A549 (cell line): ENCODE data around the gene LTV1. TPM values are rescaled to one million over a fixed set of nuclear protein-coding genes. Genes with fewer than 3 reads are reported as not detected.

Experiments used
- ATAC-seq, 2 experiments: fragments of 200-7000 bp in 1 of 2; fragments of >200 bp in 1 of 2; cut with Nextera tagmentation in 1 of 2; cut with Tn5 transposase in 1 of 2; 3 replicates each; pipeline versions ENCODE4 v1.8.0 to v1.9.1; 2018 to 2020; ENCODE audit warnings: mild to moderate bottlenecking in 1 of 2, moderate library complexity in 1 of 2
- CTCF ChIA-PET: fragments of 300-600 bp; sonication (Branson Sonifier 250); formaldehyde crosslinking; extraction: SDS; loops from one replicate; lab custom pipeline; 2021; ENCODE audit warnings: antibody characterized with exemption, inconsistent platforms; lab: Yijun Ruan, JAX
- POLR2A ChIA-PET: fragments of 350-600 bp; formaldehyde crosslinking; extraction: SDS; loops from one replicate; lab custom pipeline; 2021; ENCODE audit warnings: antibody characterized with exemption, inconsistent platforms; lab: Yijun Ruan, JAX
- DNase-seq, 2 experiments: peaks; one replicate each; pipeline versions ENCODE4 v3.0.0 to v3.0.0-alpha.2; 2011 to 2016; ENCODE audit warnings: low read depth in 1 of 2, low spot score in 1 of 2
- FAIRE-seq: peaks from 2 replicates; lab custom pipeline; 2011; peaks lifted over from hg19 to GRCh38; lab: Jason Lieb, UNC
- H3K27ac ChIP-seq, 2 experiments: fragments of >200 bp; sonication (Bioruptor Twin); formaldehyde crosslinking; 3 replicates each; pipeline ENCODE4 v1.5.1; 2016 to 2017
- H3K4me1 ChIP-seq: fragments of >200 bp; sonication (Bioruptor Twin); formaldehyde crosslinking; 3 replicates; pipeline ENCODE4 v1.6.1; 2016
- H3K4me2 ChIP-seq: fragments of >200 bp; sonication (Bioruptor Twin); formaldehyde crosslinking; 3 replicates; pipeline ENCODE4 v1.6.1; 2016
- H3K4me3 ChIP-seq: fragments of >200 bp; sonication (Bioruptor Twin); formaldehyde crosslinking; 3 replicates; pipeline ENCODE4 v1.5.1; 2016
- H3K9me3 ChIP-seq: fragments of >200 bp; sonication (Bioruptor Twin); formaldehyde crosslinking; 3 replicates; pipeline ENCODE4 v1.6.1; 2016
- CEBPB ChIP-seq, 2 experiments: fragments of >200 bp in 1 of 2; sonication (Bioruptor Twin) in 1 of 2; formaldehyde crosslinking in 1 of 2; IDR thresholded peaks; 2 replicates each; pipeline ENCODE4 v1.6.1; 2012 to 2016
- CHD2 ChIP-seq: fragments of 150-350 bp; IDR thresholded peaks from 2 replicates; pipeline ENCODE4 v1.6.1; 2014; ENCODE audit warnings: low read length; ENCODE audit not compliant: partially characterized antibody
- CTCF ChIP-seq: fragments of >200 bp; sonication (Bioruptor Twin); formaldehyde crosslinking; IDR thresholded peaks from 3 replicates; pipeline ENCODE4 v1.5.1; 2016
- EHF ChIP-seq: fragments of 250-450 bp; sonication (Bioruptor Pico); IDR thresholded peaks from 2 replicates; pipeline ENCODE4 v1.5.0; 2020; ENCODE audit warnings: mild to moderate bottlenecking
- ESRRA ChIP-seq: fragments of 150-350 bp; IDR thresholded peaks from 2 replicates; pipeline ENCODE4 v1.6.1; 2014; ENCODE audit warnings: mild to moderate bottlenecking, low read length, borderline replicate concordance
- FOSL2 ChIP-seq, 2 experiments: fragments of 450-650 bp in 1 of 2; fragments of >200 bp in 1 of 2; sonication (Bioruptor Twin) in 1 of 2; formaldehyde crosslinking; IDR thresholded peaks; 2 replicates each; pipeline versions ENCODE4 v1.5.0 to v1.6.1; 2016 to 2020; ENCODE audit warnings: mild to moderate bottlenecking in 1 of 2, moderate library complexity in 1 of 2
- HEYL ChIP-seq: fragments of 250-450 bp; sonication (Bioruptor Pico); IDR thresholded peaks from 2 replicates; pipeline ENCODE4 v1.8.0; 2021; ENCODE audit warnings: mild to moderate bottlenecking, moderate library complexity
- HOXB13 ChIP-seq: fragments of 250-450 bp; sonication (Bioruptor Pico); IDR thresholded peaks from 2 replicates; pipeline ENCODE4 v1.5.0; 2020; ENCODE audit warnings: low read depth, mild to moderate bottlenecking, moderate library complexity
- KDM5A ChIP-seq: fragments of 200-600 bp; sonication (generic); IDR thresholded peaks from 2 replicates; pipeline ENCODE4 v1.6.1; 2016; ENCODE audit warnings: antibody characterized with exemption, mild to moderate bottlenecking
- MAX ChIP-seq: IDR thresholded peaks from 2 replicates; pipeline ENCODE4 v1.6.1; 2012
- NFE2L2 ChIP-seq: fragments of 150-350 bp; conservative IDR thresholded peaks from 2 replicates; pipeline ENCODE4 v1.6.1; 2014; ENCODE audit warnings: low read length
- NR3C1 ChIP-seq: fragments of >200 bp; sonication (Bioruptor Twin); formaldehyde crosslinking; IDR thresholded peaks from 3 replicates; pipeline ENCODE4 v1.6.1; 2017
- PHF8 ChIP-seq: fragments of 200-600 bp; sonication (generic); IDR thresholded peaks from 2 replicates; pipeline ENCODE4 v1.6.1; 2016; ENCODE audit warnings: low read depth, mild to moderate bottlenecking, antibody characterized with exemption, moderate library complexity, borderline replicate concordance
- RAD21 ChIP-seq, 2 experiments: fragments of >200 bp in 1 of 2; sonication (Bioruptor Twin) in 1 of 2; formaldehyde crosslinking in 1 of 2; IDR thresholded peaks in 1 of 2; conservative IDR thresholded peaks in 1 of 2; 2 replicates in 1 of 2; 3 replicates in 1 of 2; pipeline ENCODE4 v1.6.1; 2012 to 2018; ENCODE audit warnings: inconsistent platforms in 1 of 2
- RCOR1 ChIP-seq: fragments of 150-350 bp; IDR thresholded peaks from 2 replicates; pipeline ENCODE4 v1.6.1; 2014; ENCODE audit warnings: antibody characterized with exemption, low read length, low read depth
- RNF2 ChIP-seq: fragments of 200-600 bp; sonication (generic); IDR thresholded peaks from 2 replicates; pipeline ENCODE4 v1.6.1; 2016; ENCODE audit warnings: low read depth, mild to moderate bottlenecking, antibody characterized with exemption, moderate library complexity, borderline replicate concordance
- SMC3 ChIP-seq: fragments of >200 bp; sonication (Bioruptor Twin); formaldehyde crosslinking; IDR thresholded peaks from 3 replicates; pipeline ENCODE4 v1.6.1; 2018; ENCODE audit warnings: inconsistent platforms
- ZC3H11A ChIP-seq: fragments of 450-650 bp; IDR thresholded peaks from 2 replicates; pipeline ENCODE4 v1.6.1; 2014; ENCODE audit warnings: antibody characterized with exemption, mild to moderate bottlenecking
- ZNF302 ChIP-seq: fragments of 250-450 bp; sonication (Bioruptor Pico); IDR thresholded peaks from 2 replicates; pipeline ENCODE4 v1.9.0; 2021; ENCODE audit warnings: inconsistent platforms, mild to moderate bottlenecking, moderate library complexity
- WGBS: methylation state at CpG from one replicate; pipeline ENCODE4 v1.1.6; 2017; ENCODE audit errors: missing lambda C conversion rate; 5-methylcytosine and 5-hydroxymethylcytosine counted together
- polyA plus RNA-seq, 4 experiments: library from polyadenylated mRNA; depleted of rRNA in 3 of 4; stranded (reverse); fragments of >200 nt; fragmentation: RNase III in 1 of 4; extraction: RNeasy Plus Mini Kit Qiagen cat#74134 plus additional on column Dnase treatment in 1 of 4; gene quantifications; 2 replicates in 3 of 4; 3 replicates in 1 of 4; pipeline ENCODE4 v1.2.3, GENCODE V29; 2011 to 2017

The LTV1 gene
- polyA plus RNA-seq, 2 of the 4 experiments (the other 2 are of a cell fraction) = 50.7 to 52.4 TPM

GRCh38 chr6:143803769-143804568 is 39.2 kb upstream of the LTV1 start (continued):
- no peak for TF ChIP-seq RAD21 (conservative IDR thresholded peaks at IDR 0.05 in 1 of 2, IDR thresholded peaks at IDR 0.05 in 1 of 2)
- no peak for TF ChIP-seq EHF (CRISPR knock-in tag)

- no peak for FAIRE-seq
- ChIA-PET POLR2A (no interaction called here), CTCF (no interaction called here)
- no peak for DNase-seq
- Histone ChIP-seq H3K4me2 (no peak overlapping the region), H3K4me1 (no peaks in the 10 kb centered on the region), H3K4me3 (no peak overlapping the region), H3K27ac (no peak overlapping the region), H3K9me3 (no peaks in the 10 kb centered on the region)
- ATAC-seq = no peak
- no peak for TF ChIP-seq ZC3H11A
- no peak for TF ChIP-seq ESRRA
- TF ChIP-seq CEBPB (IDR thresholded peaks at IDR 0.05) = no peak
- no peak for TF ChIP-seq PHF8
- no peak for TF ChIP-seq KDM5A
- no peak for TF ChIP-seq CTCF
- TF ChIP-seq CHD2 = no peak
- TF ChIP-seq NFE2L2 = no peak
- TF ChIP-seq RNF2 = no peak
- TF ChIP-seq, all 56 proteins: peak for 0
- 84% methylated on average over 3 of the region's 4 CpGs for WGBS
These were observed 38.3 kb upstream of the LTV1 start for GRCh38 chr6:143804835-143805239.

- no peak overlapping the region for H3K4me3 ChIP-seq
- no peak for ATAC-seq
- no peak overlapping the region for H3K27ac ChIP-seq
- H3K4me2 ChIP-seq = no peak overlapping the region
- H3K4me1 ChIP-seq = peaks cover 7% of the 10 kb centered on the region; the same call in 2 of the 3 replicates
- CTCF ChIA-PET = no interaction called here
- WGBS = 85% methylated on average over 8 of the region's 8 CpGs
- DNase-seq = no peak
- no peak for FAIRE-seq
- H3K9me3 ChIP-seq = no peaks in the 10 kb centered on the region
- TF ChIP-seq HOXB13 (CRISPR knock-in tag) (no peak), RCOR1 (no peak)
- POLR2A ChIA-PET = no interaction called here
These were observed 36.6 kb upstream of the LTV1 start for GRCh38 chr6:143806282-143807102.

GRCh38 chr6:143807103-143807772 is 35.9 kb upstream of the LTV1 start:
- WGBS = 91% methylated on average over 6 of the region's 6 CpGs
- ChIA-PET POLR2A (no interaction called here), CTCF (interaction anchor here (0.7 kb wide), 1 partner anchor 1777 kb away, joined by 3 read pairs; no protein-coding TSS in a partner anchor)
- Histone ChIP-seq H3K4me1 (peaks cover 14% of the 10 kb centered on the region; the same call in 2 of the 3 replicates), H3K27ac (no peak overlapping the region), H3K4me2 (no peak overlapping the region), H3K9me3 (no peaks in the 10 kb centered on the region), H3K4me3 (no peak overlapping the region)
- DNase-seq = no peak
- ATAC-seq = no peak
- TF ChIP-seq ZNF302 (CRISPR knock-in tag) (no peak), SMC3 (no peak), MAX (no peak), FOSL2 (IDR thresholded peaks at IDR 0.05) (no peak), FOSL2 (CRISPR knock-in tag; IDR thresholded peaks at IDR 0.05) (no peak), HEYL (CRISPR knock-in tag) (no peak), NR3C1 (no peak)
- FAIRE-seq = no peak
